AG04450 (cell line): ENCODE data around the gene PRKAG2. TPM values are rescaled to one million over a fixed set of nuclear protein-coding genes. Genes with fewer than 3 reads are reported as not detected.

Experiments
- CTCF ChIA-PET: fragments of 300-600, 350-600 bp; formaldehyde crosslinking; extraction: SDS; loops from one replicate; lab custom pipeline; 2022; ENCODE audit warnings: antibody characterized with exemption, inconsistent platforms; lab: Charles Lee
- POLR2A ChIA-PET: fragments of 350-600 bp; formaldehyde crosslinking; extraction: SDS; loops from one replicate; lab custom pipeline; 2021; ENCODE audit warnings: antibody characterized with exemption, inconsistent platforms; lab: Yijun Ruan, JAX
- DNase-seq: peaks from one replicate; pipeline ENCODE4 v3.0.0-alpha.2; 2011; ENCODE audit warnings: low read depth, low spot score
- H3K27ac ChIP-seq: one replicate; pipeline ENCODE4 v1.5.1; 2012; ENCODE audit warnings: low read depth, low read length, control low read depth
- H3K27me3 ChIP-seq: one replicate; pipeline ENCODE4 v1.6.0; 2012; ENCODE audit warnings: low read length; ENCODE audit not compliant: control insufficient read depth, insufficient read depth
- H3K4me3 ChIP-seq: 2 replicates; pipeline ENCODE4 v1.5.1; 2011; ENCODE audit warnings: mild to moderate bottlenecking, low read depth, low read length, control low read depth
- H3K9me3 ChIP-seq: 2 replicates; pipeline ENCODE4 v1.5.1; 2012; ENCODE audit warnings: low read length; ENCODE audit not compliant: control insufficient read depth, insufficient read depth
- polyA plus RNA-seq: library from polyadenylated mRNA; depleted of rRNA; stranded (reverse); fragments of >200 nt; gene quantifications from 2 replicates; pipeline ENCODE4 v1.2.3, GENCODE V29; 2011
- TF ChIP-seq, protein P1 (sequence below): IDR thresholded peaks from 2 replicates; pipeline ENCODE4 v1.5.1; 2011; ENCODE audit warnings: low read depth, low read length, control low read depth, inconsistent platforms

The PRKAG2 gene
- polyA plus RNA-seq, 1 experiment, result 45.0 TPM

- TF ChIP-seq, protein P1, sequence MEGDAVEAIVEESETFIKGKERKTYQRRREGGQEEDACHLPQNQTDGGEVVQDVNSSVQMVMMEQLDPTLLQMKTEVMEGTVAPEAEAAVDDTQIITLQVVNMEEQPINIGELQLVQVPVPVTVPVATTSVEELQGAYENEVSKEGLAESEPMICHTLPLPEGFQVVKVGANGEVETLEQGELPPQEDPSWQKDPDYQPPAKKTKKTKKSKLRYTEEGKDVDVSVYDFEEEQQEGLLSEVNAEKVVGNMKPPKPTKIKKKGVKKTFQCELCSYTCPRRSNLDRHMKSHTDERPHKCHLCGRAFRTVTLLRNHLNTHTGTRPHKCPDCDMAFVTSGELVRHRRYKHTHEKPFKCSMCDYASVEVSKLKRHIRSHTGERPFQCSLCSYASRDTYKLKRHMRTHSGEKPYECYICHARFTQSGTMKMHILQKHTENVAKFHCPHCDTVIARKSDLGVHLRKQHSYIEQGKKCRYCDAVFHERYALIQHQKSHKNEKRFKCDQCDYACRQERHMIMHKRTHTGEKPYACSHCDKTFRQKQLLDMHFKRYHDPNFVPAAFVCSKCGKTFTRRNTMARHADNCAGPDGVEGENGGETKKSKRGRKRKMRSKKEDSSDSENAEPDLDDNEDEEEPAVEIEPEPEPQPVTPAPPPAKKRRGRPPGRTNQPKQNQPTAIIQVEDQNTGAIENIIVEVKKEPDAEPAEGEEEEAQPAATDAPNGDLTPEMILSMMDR, result no peak
- Histone ChIP-seq H3K4me3 (no peak overlapping the region), H3K27me3 (peaks cover 34% of the 10 kb centered on the region), H3K9me3 (peaks cover 19% of the 10 kb centered on the region), H3K27ac (no peak overlapping the region)
- no peak for DNase-seq
- POLR2A ChIA-PET, result no interaction called here
- CTCF ChIA-PET, result interaction anchor here (0.7 to 2.5 kb wide), 7 partner anchors 10 to 808 kb away, joined by 3 to 14 read pairs (median 4); no protein-coding TSS in a partner anchor
Observed at GRCh38 chr7:151781161-151781845, 95.6 kb downstream of the PRKAG2 start.

DNA sequence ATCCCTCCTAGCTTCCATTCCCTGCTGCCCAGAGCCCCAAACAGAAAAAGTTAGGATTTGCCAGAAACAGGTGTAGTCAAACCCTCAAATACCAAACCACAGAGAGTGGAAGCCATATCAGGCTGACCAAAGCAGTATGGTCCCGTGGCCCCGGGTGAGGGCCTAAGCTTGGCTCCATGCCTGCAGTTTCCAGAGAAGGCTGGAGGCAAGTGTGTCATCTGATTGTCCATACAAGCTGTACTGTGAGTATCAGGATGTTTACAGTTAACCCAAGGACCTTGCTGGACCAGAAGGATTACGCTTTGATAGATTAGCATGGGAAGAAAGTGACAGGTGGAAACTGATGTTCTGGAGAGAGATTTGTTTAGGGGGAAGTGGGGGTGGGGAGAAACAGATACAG lies 96.3 kb downstream of the PRKAG2 start:
- POLR2A ChIA-PET, result no interaction called here
- peaks cover 19% of the 10 kb centered on the region for H3K9me3 ChIP-seq
- no peak for DNase-seq
- H3K4me3 ChIP-seq, result no peak overlapping the region
- CTCF ChIA-PET, result interaction anchor here (1.0 to 2.5 kb wide), 2 partner anchors 11 to 13 kb away, joined by 3 to 8 read pairs; no protein-coding TSS in a partner anchor
- no peak overlapping the region for H3K27ac ChIP-seq
- TF ChIP-seq, protein P1, result no peak
- peaks cover 30% of the 10 kb centered on the region for H3K27me3 ChIP-seq

- peaks cover 19% of the 10 kb centered on the region for H3K9me3 ChIP-seq
- CTCF ChIA-PET, result interaction anchor here (1.1 kb wide), 1 partner anchor 20 kb away, joined by 3 read pairs; no protein-coding TSS in a partner anchor
- H3K27me3 ChIP-seq, result peaks cover 40% of the 10 kb centered on the region
- no peak for DNase-seq
- H3K4me3 ChIP-seq, result no peak overlapping the region
- POLR2A ChIA-PET, result no interaction called here
- no peak overlapping the region for H3K27ac ChIP-seq
- TF ChIP-seq, protein P1, result no peak
Observed at GRCh38 chr7:151779678-151780077, 97.2 kb downstream of the PRKAG2 start.

DNA sequence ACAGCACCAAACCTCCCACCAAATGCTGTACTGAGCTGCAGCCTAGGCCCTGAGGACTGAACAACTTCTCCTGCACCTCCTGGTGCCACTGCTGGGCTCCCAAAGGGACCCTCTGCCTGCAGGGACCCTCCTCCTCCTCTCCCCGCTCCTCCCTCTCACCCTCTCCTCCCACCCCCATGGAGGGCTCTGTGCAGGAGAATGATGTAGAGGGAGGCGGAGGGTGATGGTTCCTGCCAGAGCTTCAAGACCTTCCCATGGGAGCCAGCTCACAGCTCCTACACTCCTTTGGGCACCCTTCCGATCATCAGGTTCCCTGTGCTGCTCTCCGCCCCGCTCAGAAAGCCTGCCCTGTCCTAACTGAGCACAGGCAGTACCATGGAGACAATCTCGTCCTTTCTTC lies 97.7 kb downstream of the PRKAG2 start:
- CTCF ChIA-PET, result interaction anchor here (1.1 kb wide), 1 partner anchor 20 kb away, joined by 3 read pairs; no protein-coding TSS in a partner anchor

More for the DNA sequence above, 97.7 kb downstream of the PRKAG2 start:
- POLR2A ChIA-PET, result no interaction called here
- TF ChIP-seq, protein P1, result no peak
- Histone ChIP-seq H3K27ac (no peak overlapping the region), H3K4me3 (no peak overlapping the region), H3K27me3 (peaks cover 40% of the 10 kb centered on the region), H3K9me3 (peaks cover 19% of the 10 kb centered on the region)
- DNase-seq, result no peak
